Lower lobe of right lung (tissue), 2 donors: ENCODE results near the gene TOMM6. TPM values are rescaled to one million over a fixed set of nuclear protein-coding genes. Genes with fewer than 3 reads are reported as not detected.

Experiments
- ATAC-seq, 2 donors: fragments of 200-7000 bp; cut with Tn5 transposase; one replicate each; pipeline ENCODE4 v1.9.1; 2020 to 2022; ENCODE audit warnings: mild to moderate bottlenecking in 2 of 2, moderate library complexity in 2 of 2
- DNase-seq: peaks from one replicate; pipeline ENCODE4 v3.0.0-alpha.2; 2020
- H3K27ac ChIP-seq: fragments of 200-600 bp; one replicate; pipeline ENCODE4 v1.8.0; 2022
- H3K27me3 ChIP-seq: fragments of 200-600 bp; one replicate; pipeline ENCODE4 v1.8.0; 2022; ENCODE audit warnings: low read depth
- H3K36me3 ChIP-seq: fragments of 200-600 bp; one replicate; pipeline ENCODE4 v1.8.0; 2022; ENCODE audit warnings: mild to moderate bottlenecking
- H3K4me1 ChIP-seq: fragments of 200-600 bp; one replicate; pipeline ENCODE4 v1.8.0; 2022
- H3K4me3 ChIP-seq: fragments of 200-600 bp; one replicate; pipeline ENCODE4 v1.8.0; 2022; ENCODE audit warnings: mild to moderate bottlenecking
- H3K9me3 ChIP-seq: fragments of 200-600 bp; one replicate; pipeline ENCODE4 v1.8.0; 2022
- intact Hi-C: fragments of 100-400 bp; cut with DNase I; formaldehyde crosslinking; loops from one replicate; pipeline ENCODE4 v1.11.0; 2022
- total RNA-seq: library from RNA; stranded (reverse); fragmentation: NEBNext Ultra II Directional; extraction: Animal tissue kit (Norgen Biotek cat#: 25700); gene quantifications from one replicate; pipeline ENCODE4 v1.2.1, GENCODE V29; 2021
- TF ChIP-seq, protein P1 (sequence below): fragments of 200-600 bp; IDR thresholded peaks from one replicate; pipeline ENCODE4 v1.8.0; 2022; ENCODE audit warnings: antibody characterized with exemption, mild to moderate bottlenecking
- donor health status: DM: no; HTN: yes; CAD: no; lungs with severe emphysema.

Gene TOMM6
- total RNA-seq, 1 donor from 2014 or later = 134 TPM

DNA sequence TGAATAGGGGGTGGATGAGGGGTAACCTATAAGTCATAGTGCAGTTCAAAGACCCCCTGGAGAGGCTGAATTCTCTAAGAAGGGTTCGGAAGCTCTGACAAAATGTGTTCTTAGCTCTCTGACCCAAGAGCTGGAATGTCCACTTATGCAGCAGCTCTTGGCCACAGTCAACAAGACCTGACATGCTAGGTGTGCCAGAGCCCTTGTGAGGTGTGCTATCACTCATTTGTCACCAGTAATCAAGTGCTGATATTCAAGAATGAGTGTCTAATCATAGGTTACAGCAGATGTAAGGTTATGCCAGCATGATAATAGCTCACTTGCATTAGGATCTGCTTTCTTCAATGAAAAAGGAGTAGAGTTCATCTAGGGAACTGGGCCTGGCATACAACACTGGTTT, 28.1 kb downstream of the TOMM6 start:
- TF ChIP-seq, protein P1, sequence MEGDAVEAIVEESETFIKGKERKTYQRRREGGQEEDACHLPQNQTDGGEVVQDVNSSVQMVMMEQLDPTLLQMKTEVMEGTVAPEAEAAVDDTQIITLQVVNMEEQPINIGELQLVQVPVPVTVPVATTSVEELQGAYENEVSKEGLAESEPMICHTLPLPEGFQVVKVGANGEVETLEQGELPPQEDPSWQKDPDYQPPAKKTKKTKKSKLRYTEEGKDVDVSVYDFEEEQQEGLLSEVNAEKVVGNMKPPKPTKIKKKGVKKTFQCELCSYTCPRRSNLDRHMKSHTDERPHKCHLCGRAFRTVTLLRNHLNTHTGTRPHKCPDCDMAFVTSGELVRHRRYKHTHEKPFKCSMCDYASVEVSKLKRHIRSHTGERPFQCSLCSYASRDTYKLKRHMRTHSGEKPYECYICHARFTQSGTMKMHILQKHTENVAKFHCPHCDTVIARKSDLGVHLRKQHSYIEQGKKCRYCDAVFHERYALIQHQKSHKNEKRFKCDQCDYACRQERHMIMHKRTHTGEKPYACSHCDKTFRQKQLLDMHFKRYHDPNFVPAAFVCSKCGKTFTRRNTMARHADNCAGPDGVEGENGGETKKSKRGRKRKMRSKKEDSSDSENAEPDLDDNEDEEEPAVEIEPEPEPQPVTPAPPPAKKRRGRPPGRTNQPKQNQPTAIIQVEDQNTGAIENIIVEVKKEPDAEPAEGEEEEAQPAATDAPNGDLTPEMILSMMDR = no peak
- DNase-seq = no peak
- Histone ChIP-seq H3K9me3 (no peaks in the 10 kb centered on the region), H3K27me3 (no peaks in the 10 kb centered on the region), H3K27ac (no peak overlapping the region), H3K36me3 (no peaks in the 10 kb centered on the region), H3K4me1 (no peaks in the 10 kb centered on the region), H3K4me3 (no peak overlapping the region)
- no peak for ATAC-seq
- intact Hi-C loops = no loop called here

DNA sequence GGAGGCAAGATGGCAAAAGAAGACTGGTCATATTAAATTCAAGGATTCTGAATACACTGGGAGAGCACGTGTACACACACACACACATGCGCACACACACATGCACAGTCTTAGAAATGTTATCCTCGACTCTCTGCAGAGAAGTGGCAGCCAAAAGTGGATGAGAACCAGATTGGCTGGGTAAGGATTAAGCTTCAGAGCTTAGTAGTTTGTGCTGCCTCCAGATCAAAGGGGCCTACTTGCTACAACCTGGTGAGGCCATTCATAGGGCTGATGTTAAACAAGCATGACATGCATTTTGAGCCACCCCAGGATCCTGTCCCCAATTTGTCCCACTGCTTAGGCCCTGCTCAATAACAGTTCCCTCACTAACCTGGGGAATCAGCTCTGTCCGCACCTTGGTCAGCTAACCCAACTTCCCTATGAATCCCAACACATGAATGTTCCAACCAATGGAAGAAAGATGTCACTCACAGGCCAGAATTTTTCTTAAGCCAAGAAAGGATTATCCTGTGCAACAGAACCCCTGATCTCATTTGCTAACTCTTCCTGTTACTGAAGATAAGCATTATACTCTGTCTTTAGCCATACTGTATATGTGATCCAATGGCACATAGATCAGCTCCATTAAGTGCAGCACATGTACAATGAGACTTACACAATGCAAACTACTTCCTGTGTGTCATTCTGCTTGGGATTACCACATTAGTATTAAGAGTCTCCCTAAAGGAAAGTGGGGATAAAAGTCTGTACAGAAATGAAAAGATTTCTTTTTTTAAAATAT, 31.0 kb downstream of the TOMM6 start:
- ATAC-seq = no peak
- no peak for DNase-seq
- H3K27ac ChIP-seq = no peak overlapping the region

DNA sequence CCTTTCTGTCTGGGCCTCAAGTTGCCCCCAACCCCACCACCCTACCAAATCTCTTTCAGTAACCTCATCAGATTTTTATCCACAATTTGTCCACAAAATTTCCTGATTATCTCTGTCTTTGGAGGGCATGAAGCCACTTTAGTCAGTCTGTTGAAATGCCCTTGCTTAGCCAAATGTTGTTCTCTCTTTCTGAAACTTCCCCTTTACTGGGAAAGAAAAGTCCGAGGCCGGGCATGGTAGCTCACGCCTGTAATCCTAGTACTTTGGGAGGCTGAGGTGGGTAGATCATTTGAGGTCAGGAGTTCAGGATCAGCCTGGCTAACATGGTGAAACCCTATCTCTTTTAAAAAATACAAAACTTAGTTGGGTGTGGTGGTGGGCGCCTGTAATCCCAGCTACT, 33.8 kb downstream of the TOMM6 start:
- ATAC-seq (no peak), DNase-seq (no peak)
- Histone ChIP-seq H3K4me3 (no peak overlapping the region), H3K27ac (no peak overlapping the region), H3K9me3 (no peaks in the 10 kb centered on the region), H3K4me1 (peaks cover 8% of the 10 kb centered on the region), H3K36me3 (no peaks in the 10 kb centered on the region), H3K27me3 (no peaks in the 10 kb centered on the region)
- intact Hi-C loops = no loop called here
- TF ChIP-seq, protein P1 = no peak

More for the DNA sequence above, 31.0 kb downstream of the TOMM6 start:
- intact Hi-C loops = no loop called here
- no peaks in the 10 kb centered on the region for H3K4me1 ChIP-seq
- no peaks in the 10 kb centered on the region for H3K27me3 ChIP-seq
- TF ChIP-seq, protein P1 = no peak
- H3K9me3 ChIP-seq = no peaks in the 10 kb centered on the region
- H3K4me3 ChIP-seq = no peak overlapping the region
- no peaks in the 10 kb centered on the region for H3K36me3 ChIP-seq

DNA sequence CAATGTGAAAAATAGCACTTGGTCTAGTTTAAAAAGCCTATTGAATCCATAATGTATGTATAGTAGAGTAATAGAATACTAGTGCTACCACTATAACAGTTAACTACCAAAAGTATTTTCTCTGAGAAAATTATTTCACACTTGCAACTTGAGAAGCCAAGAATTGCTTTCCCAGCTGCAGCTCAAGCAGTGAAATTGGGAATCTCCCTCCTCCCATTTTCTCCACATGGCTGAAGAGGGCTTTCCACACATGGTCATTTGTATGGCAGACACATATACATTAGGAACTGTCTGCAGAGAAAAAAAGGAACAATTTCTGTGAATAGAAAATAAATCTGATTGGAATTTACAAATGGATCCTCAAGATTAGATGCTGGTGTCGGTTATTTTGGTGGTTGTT, 34.5 kb downstream of the TOMM6 start:
- ATAC-seq = no peak
- no peak for DNase-seq
- Histone ChIP-seq H3K36me3 (no peaks in the 10 kb centered on the region), H3K9me3 (no peaks in the 10 kb centered on the region), H3K4me3 (no peak overlapping the region), H3K4me1 (peaks cover 8% of the 10 kb centered on the region), H3K27ac (no peak overlapping the region), H3K27me3 (no peaks in the 10 kb centered on the region)
- intact Hi-C loops = no loop called here
- TF ChIP-seq, protein P1 = no peak

DNA sequence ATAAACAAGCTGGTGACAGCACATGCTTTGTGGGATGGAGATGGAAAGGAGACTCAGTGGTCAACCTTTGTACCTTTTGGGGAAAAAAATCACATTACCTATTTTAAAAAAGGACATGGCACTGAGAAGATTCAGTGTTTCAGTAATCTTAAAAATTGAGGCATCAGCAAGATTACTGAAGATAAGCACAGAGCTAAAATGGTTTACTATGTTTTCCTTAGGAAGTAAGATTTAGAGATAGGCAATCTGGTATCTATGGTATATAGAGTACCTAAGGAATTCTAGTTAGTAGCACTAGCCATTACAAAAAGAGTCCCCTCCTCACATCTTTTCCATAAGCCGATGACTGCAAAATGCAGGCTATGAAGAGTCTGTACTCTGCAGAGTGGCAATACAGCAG, 35.7 kb downstream of the TOMM6 start:
- Histone ChIP-seq H3K27me3 (no peaks in the 10 kb centered on the region), H3K4me3 (no peak overlapping the region), H3K4me1 (peaks cover 8% of the 10 kb centered on the region), H3K36me3 (no peaks in the 10 kb centered on the region), H3K9me3 (no peaks in the 10 kb centered on the region), H3K27ac (no peak overlapping the region)
- DNase-seq (no peak), ATAC-seq (no peak)
- TF ChIP-seq, protein P1 = no peak
- intact Hi-C loops = no loop called here
